Skeletal muscle satellite cell (primary cell): Measurements from ENCODE around the gene HAS3.

ENCODE experiments used
- H3K27me3 ChIP-seq: 2 replicates; pipeline ENCODE4 v1.7.0; 2013; ENCODE audit warnings: low read length; ENCODE audit not compliant: control insufficient read depth, insufficient read depth
- H3K36me3 ChIP-seq: 2 replicates; pipeline ENCODE4 v1.7.0; 2013; ENCODE audit warnings: mild to moderate bottlenecking, control low read depth, low read length; ENCODE audit not compliant: insufficient read depth
- H3K4me1 ChIP-seq: 2 replicates; pipeline ENCODE4 v1.7.0; 2013; ENCODE audit warnings: low read length; ENCODE audit not compliant: control insufficient read depth, insufficient read depth
- H3K4me2 ChIP-seq: 2 replicates; pipeline ENCODE4 v1.7.0; 2013; ENCODE audit warnings: mild to moderate bottlenecking, low read length
- H3K4me3 ChIP-seq: 2 replicates; pipeline ENCODE4 v1.7.0; 2013; ENCODE audit warnings: low read length
- H3K9ac ChIP-seq: 2 replicates; pipeline ENCODE4 v1.7.0; 2013; ENCODE audit warnings: mild to moderate bottlenecking, low read depth, low read length, moderate library complexity
- H3K9me3 ChIP-seq: replicated peaks from 2 replicates; pipeline ENCODE4 v1.7.0; 2013; ENCODE audit warnings: mild to moderate bottlenecking, control low read depth, low read length

Gene HAS3

GRCh38 chr16:69160192-69160591 is 54.7 kb downstream of the HAS3 start:
- Histone ChIP-seq H3K36me3 (peaks cover 68% of the 10 kb centered on the region), H3K4me3 (no peak overlapping the region), H3K4me2 (no peak overlapping the region)

GRCh38 chr16:69165584-69165983 is 60.1 kb downstream of the HAS3 start:
- Histone ChIP-seq H3K9ac (no peak overlapping the region), H3K4me2 (no peak overlapping the region), H3K27me3 (no peaks in the 10 kb centered on the region), H3K36me3 (peaks cover 72% of the 10 kb centered on the region), H3K4me1 (peaks cover 20% of the 10 kb centered on the region), H3K9me3 (no peaks in the 10 kb centered on the region), H3K4me3 (no peak overlapping the region)

More at GRCh38 chr16:69160192-69160591, 54.7 kb downstream of the HAS3 start:
- no peaks in the 10 kb centered on the region for H3K4me1 ChIP-seq
- H3K9ac ChIP-seq: no peak overlapping the region
- no peaks in the 10 kb centered on the region for H3K27me3 ChIP-seq
- no peaks in the 10 kb centered on the region for H3K9me3 ChIP-seq

- Histone ChIP-seq H3K4me2 (peak overlapping the region; percentile 12), H3K9me3 (no peaks in the 10 kb centered on the region), H3K27me3 (no peaks in the 10 kb centered on the region), H3K36me3 (peaks cover 65% of the 10 kb centered on the region), H3K4me1 (peaks cover 20% of the 10 kb centered on the region), H3K9ac (no peak overlapping the region), H3K4me3 (peak overlapping the region; percentile 9)
These were observed 60.9 kb downstream of the HAS3 start for GRCh38 chr16:69166221-69166833.

GRCh38 chr16:69166946-69167930 is 61.8 kb downstream of the HAS3 start:
- no peaks in the 10 kb centered on the region for H3K27me3 ChIP-seq
- H3K9ac ChIP-seq: no peak overlapping the region
- H3K4me3 ChIP-seq: peak overlapping the region; percentile 9
- H3K4me2 ChIP-seq: peak overlapping the region; percentile 12
- H3K4me1 ChIP-seq: peaks cover 26% of the 10 kb centered on the region
- no peaks in the 10 kb centered on the region for H3K9me3 ChIP-seq
- peaks cover 61% of the 10 kb centered on the region for H3K36me3 ChIP-seq
